NK-92 (cell line): ENCODE measurements around the gene KRTAP5-10.
"Not testable (repeated sequence)": the region's sequence is repeated elsewhere in the genome, so short reads cannot be mapped to it uniquely, and the experiment has no call there.

Experiments used
- DNase-seq: peaks from one replicate; lab custom pipeline; 2025; ENCODE audit not compliant: unreplicated experiment; lab: John Stamatoyannopoulos, UW

The KRTAP5-10 gene

GRCh38 chr11:71607520-71608216 lies 42.3 kb downstream of the KRTAP5-10 start:
- DNase-seq = not testable (repeated sequence)

DNA sequence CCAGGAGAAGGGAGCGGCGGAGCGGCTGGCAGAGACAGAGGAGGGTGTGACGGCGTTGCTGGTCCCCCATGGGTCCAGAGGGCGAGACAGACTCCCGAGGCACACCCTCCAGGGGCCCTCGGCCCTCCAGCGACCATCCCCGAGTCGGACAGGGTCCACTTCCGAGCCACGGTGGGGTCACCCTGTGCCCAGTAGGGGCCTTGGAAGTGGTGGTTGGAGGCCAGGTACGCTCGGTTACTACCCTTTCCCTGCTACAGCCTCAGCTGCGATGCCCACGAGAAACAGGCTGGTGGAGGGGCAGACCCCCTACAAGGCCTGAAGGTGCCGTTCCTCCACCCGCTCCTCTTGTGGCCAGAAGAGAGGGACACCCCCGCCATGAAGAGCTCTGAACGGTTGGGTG lies 42.9 kb downstream of the KRTAP5-10 start:
- not testable (repeated sequence) for DNase-seq

DNA sequence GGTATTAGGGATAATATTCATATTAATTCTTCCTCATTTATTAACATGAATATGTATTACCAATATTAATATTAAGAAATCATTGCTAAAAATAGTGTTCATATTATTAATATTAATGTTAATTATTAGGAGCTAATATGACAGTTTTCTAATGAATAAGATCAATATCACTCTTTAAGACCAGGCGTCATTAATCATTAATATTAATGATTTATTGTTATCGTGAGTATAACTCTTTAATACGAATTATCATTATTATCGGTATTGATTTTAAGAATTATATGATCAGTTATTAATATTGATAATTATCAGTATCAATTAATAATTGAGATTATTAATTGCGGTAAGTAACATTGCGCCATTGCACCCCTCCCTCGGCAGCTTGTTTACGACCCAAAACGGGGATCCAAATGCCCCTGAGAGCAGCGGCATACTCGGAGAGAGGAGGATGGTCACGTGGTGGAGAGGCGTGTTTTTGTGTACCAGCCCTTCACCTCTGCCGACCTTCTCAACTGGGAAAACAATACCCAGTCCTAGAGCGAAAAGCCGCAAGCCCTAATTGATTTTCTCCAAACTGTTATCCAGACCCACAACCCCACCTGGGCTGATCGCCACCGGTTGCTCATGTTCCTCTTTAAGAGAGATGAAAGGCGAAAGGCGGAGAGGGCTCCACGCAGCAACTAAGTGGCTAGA lies 46.0 kb downstream of the KRTAP5-10 start:
- not testable (repeated sequence) for DNase-seq

- DNase-seq = not testable (repeated sequence)
Measured at GRCh38 chr11:71613931-71614330, 48.6 kb downstream of the KRTAP5-10 start.

- not testable (repeated sequence) for DNase-seq
Measured at GRCh38 chr11:71614366-71614917, 49.1 kb downstream of the KRTAP5-10 start.

GRCh38 chr11:71615003-71615402 lies 49.6 kb downstream of the KRTAP5-10 start:
- not testable (repeated sequence) for DNase-seq
